Activated CD8-positive, alpha-beta T cell treated with anti-CD3 and anti-CD28 coated beads for 36 hours (primary cell): ENCODE results near the gene TNS1. TPM values are rescaled to one million over a fixed set of nuclear protein-coding genes. Genes with fewer than 3 reads are reported as not detected.

Experiments used
- ATAC-seq: fragments of 200-7000 bp; cut with Tn5 transposase; one replicate; pipeline ENCODE4 v1.10.0; 2021; ENCODE audit warnings: mild to moderate bottlenecking, moderate library complexity
- CTCF ChIA-PET: fragments of 350-600 bp; sonication (Branson Sonifier 250); formaldehyde crosslinking; loops from one replicate; lab custom pipeline; 2021; ENCODE audit warnings: antibody characterized with exemption; lab: Charles Lee
- POLR2A ChIA-PET: fragments of 350-600 bp; sonication (Branson Sonifier 250); formaldehyde crosslinking; loops from one replicate; lab custom pipeline; 2021; ENCODE audit warnings: antibody characterized with exemption; lab: Charles Lee
- DNase-seq: peaks from one replicate; pipeline ENCODE4 v3.0.0-alpha.2; 2020
- H3K27ac Mint-ChIP-seq: one replicate; pipeline ENCODE4 v1.8.0; 2021; ENCODE audit warnings: mild to moderate bottlenecking, mixed read lengths
- H3K27me3 Mint-ChIP-seq: one replicate; pipeline ENCODE4 v1.8.0; 2021; ENCODE audit warnings: mixed read lengths
- H3K36me3 Mint-ChIP-seq: one replicate; pipeline ENCODE4 v1.8.0; 2021; ENCODE audit warnings: low read depth, mixed read lengths
- H3K4me1 Mint-ChIP-seq: one replicate; pipeline ENCODE4 v1.8.0; 2021; ENCODE audit warnings: low read depth, mixed read lengths
- H3K4me3 Mint-ChIP-seq: one replicate; pipeline ENCODE4 v1.8.0; 2021; ENCODE audit warnings: mild to moderate bottlenecking, moderate library complexity, mixed read lengths
- H3K9me3 Mint-ChIP-seq: one replicate; pipeline ENCODE4 v1.8.0; 2021; ENCODE audit warnings: mixed read lengths
- intact Hi-C: fragments of 100-400 bp; cut with micrococcal nuclease; formaldehyde crosslinking; loops from one replicate; pipeline ENCODE4 v1.10.0; 2022
- total RNA-seq, 2 experiments: library from RNA; stranded (reverse); gene quantifications; one replicate each; pipeline ENCODE4 v1.2.3, GENCODE V29; 2021
- TF ChIP-seq, protein P1 (sequence below): fragments of 200-600 bp; IDR thresholded peaks from one replicate; pipeline ENCODE4 v1.8.0; 2022; ENCODE audit warnings: antibody characterized with exemption, mild to moderate bottlenecking

TNS1 gene
- total RNA-seq, 2 experiments from 2014 or later, result 1.8 to 2.0 TPM

DNA sequence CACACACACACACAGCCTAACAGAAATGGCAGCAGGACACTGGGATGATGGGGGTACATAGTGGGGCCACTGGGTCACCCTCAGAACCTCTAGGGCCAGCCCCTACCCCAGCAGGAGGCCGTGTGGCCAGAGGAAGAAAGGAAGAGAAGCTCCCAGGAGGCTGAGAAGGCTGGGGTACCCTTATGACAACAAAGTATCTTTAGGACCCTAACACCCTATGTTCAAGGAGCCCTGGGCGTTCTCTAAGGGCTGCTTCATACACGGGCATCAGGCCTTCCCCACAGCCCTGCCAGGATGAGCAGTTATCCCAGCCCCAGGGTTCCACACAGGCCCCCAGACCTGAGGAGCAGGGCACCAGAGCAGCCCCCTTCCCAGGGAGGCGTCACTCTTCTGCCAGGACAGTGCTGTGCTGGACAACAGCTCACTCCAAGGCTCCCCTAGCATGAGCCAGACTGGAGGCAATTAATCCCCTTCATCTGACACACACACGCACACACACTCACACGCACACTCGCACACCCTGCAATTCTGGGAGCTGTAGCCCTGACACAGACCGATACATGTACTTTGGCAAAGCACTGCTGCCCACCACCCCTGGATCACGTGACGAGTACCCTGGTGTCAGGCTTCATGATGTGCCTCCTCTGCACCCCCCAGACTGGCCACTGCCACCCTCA is 163.6 kb downstream of the TNS1 start:
- ChIA-PET CTCF (interaction anchor here (1.5 kb wide), 1 partner anchor 53 kb away, joined by 4 read pairs; no protein-coding TSS in a partner anchor), POLR2A (no interaction called here)
- Mint-ChIP-seq H3K9me3 (no peaks in the 10 kb centered on the region), H3K27ac (no peak overlapping the region), H3K4me3 (no peak overlapping the region), H3K36me3 (no peaks in the 10 kb centered on the region), H3K27me3 (no peaks in the 10 kb centered on the region), H3K4me1 (no peaks in the 10 kb centered on the region)
- intact Hi-C loops, result no loop called here
- ATAC-seq, result no peak
- TF ChIP-seq, protein P1, sequence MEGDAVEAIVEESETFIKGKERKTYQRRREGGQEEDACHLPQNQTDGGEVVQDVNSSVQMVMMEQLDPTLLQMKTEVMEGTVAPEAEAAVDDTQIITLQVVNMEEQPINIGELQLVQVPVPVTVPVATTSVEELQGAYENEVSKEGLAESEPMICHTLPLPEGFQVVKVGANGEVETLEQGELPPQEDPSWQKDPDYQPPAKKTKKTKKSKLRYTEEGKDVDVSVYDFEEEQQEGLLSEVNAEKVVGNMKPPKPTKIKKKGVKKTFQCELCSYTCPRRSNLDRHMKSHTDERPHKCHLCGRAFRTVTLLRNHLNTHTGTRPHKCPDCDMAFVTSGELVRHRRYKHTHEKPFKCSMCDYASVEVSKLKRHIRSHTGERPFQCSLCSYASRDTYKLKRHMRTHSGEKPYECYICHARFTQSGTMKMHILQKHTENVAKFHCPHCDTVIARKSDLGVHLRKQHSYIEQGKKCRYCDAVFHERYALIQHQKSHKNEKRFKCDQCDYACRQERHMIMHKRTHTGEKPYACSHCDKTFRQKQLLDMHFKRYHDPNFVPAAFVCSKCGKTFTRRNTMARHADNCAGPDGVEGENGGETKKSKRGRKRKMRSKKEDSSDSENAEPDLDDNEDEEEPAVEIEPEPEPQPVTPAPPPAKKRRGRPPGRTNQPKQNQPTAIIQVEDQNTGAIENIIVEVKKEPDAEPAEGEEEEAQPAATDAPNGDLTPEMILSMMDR, result no peak
- DNase-seq, result no peak

DNA sequence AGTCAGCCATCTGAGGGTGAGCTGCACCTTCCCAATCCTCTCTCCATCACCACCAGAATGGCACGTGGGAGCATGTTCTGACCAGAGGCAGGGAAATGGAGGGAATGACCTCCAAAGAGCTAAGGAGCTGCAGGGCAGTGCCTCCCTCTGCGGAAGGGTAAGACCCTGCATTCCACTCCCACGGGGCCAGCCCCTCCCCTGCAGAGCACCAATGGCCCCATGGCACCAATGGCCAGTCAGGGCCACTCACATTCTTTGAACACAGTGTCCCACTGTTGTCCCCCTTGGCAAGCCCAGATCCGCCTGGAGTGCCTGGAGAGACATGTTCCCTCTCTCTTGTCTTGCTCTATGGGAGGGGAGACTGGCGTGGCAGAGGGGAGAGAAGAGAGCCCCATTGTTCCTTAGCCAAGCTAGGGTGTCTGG is 164.4 kb downstream of the TNS1 start:
- ATAC-seq (no peak), DNase-seq (no peak)
- no peaks in the 10 kb centered on the region for H3K36me3 Mint-ChIP-seq
- H3K27ac Mint-ChIP-seq, result no peak overlapping the region
- no peak overlapping the region for H3K4me3 Mint-ChIP-seq
- intact Hi-C loops, result no loop called here
- no peaks in the 10 kb centered on the region for H3K9me3 Mint-ChIP-seq
- CTCF ChIA-PET, result no interaction called here
- TF ChIP-seq, protein P1, result no peak
- H3K27me3 Mint-ChIP-seq, result no peaks in the 10 kb centered on the region
- H3K4me1 Mint-ChIP-seq, result no peaks in the 10 kb centered on the region
- POLR2A ChIA-PET, result no interaction called here

DNA sequence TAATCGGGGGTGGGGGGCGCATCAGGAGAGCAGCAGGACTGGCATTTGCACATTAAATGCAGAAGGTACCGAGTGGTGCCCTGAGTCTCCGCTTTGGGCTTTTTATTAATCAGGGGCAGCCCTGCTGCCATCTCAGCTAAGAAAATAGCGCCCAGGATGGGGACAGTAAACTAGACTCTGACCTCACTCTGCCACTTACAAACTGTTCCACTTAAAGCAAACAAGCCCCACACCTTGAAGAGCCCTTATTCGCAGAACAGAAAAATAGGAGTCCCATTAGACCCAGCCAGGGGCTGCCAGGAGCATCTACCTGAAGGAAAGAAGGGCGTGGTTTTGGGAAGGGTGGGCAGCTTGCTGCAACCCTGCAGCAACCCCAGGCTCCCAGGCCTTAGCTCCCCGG is 165.3 kb downstream of the TNS1 start:
- CTCF ChIA-PET, result no interaction called here
- no peaks in the 10 kb centered on the region for H3K9me3 Mint-ChIP-seq
- intact Hi-C loops, result no loop called here
- TF ChIP-seq, protein P1, result no peak
- H3K27ac Mint-ChIP-seq, result no peak overlapping the region
- DNase-seq (no peak), ATAC-seq (no peak)
- POLR2A ChIA-PET, result no interaction called here
- H3K27me3 Mint-ChIP-seq, result no peaks in the 10 kb centered on the region
- no peak overlapping the region for H3K4me3 Mint-ChIP-seq
- H3K4me1 Mint-ChIP-seq, result no peaks in the 10 kb centered on the region
- no peaks in the 10 kb centered on the region for H3K36me3 Mint-ChIP-seq

DNA sequence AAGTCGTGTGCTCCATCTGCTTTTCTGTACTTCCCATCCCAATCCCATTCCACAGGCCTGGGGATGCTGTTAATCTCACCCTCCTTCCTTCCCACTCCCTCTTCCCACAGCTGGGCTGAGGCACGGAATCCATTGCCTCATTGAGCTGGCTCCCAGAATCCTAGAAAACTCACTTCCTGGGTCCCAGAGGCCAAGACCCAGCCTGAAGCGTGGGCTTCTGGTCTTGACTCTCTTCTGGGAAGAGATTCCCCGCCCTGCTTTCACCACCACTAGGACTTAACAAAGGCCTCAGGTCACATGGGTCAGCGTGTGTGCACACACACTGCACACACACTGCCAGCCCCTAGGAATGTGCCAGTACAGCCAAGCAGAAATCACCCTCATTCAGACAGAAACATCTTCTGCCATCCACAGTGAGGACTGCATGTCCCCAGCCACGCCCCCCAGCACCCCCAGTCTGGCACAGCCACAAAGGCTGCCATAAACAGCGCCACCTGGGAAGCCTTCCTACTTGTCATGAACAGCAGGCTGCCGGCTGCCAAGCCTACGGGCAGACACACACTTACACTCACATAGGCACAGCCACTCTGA is 165.8 kb downstream of the TNS1 start:
- CTCF ChIA-PET, result interaction anchor here (1.1 kb wide), 1 partner anchor 47 kb away, joined by 3 read pairs; no protein-coding TSS in a partner anchor
- intact Hi-C loops, result no loop called here
- Mint-ChIP-seq H3K27me3 (no peaks in the 10 kb centered on the region), H3K4me1 (no peaks in the 10 kb centered on the region), H3K27ac (no peak overlapping the region), H3K4me3 (no peak overlapping the region), H3K36me3 (no peaks in the 10 kb centered on the region), H3K9me3 (no peaks in the 10 kb centered on the region)
- DNase-seq (no peak), ATAC-seq (no peak)
- POLR2A ChIA-PET, result no interaction called here
- TF ChIP-seq, protein P1, result no peak
